SU-DHL-6 (cell line): ENCODE results near the gene PLS1.

Source experiments
- EZH2phosphoT487 ChIP-seq: fragments of 200-600 bp; sonication (generic), shearing (Covaris generic); conservative IDR thresholded peaks from 2 replicates; pipeline ENCODE4 v1.6.1; 2018; ENCODE audit warnings: mild to moderate bottlenecking, antibody characterized with exemption, low read length, moderate library complexity, mixed read lengths
- TF ChIP-seq, protein P1 (sequence below): fragments of 200-600 bp; sonication (generic); IDR thresholded peaks from one replicate; pipeline ENCODE4 v1.5.1; 2017; ENCODE audit warnings: antibody characterized with exemption, mild to moderate bottlenecking, low read length, moderate library complexity; ENCODE audit not compliant: insufficient read depth, poor library complexity, severe bottlenecking

DNA sequence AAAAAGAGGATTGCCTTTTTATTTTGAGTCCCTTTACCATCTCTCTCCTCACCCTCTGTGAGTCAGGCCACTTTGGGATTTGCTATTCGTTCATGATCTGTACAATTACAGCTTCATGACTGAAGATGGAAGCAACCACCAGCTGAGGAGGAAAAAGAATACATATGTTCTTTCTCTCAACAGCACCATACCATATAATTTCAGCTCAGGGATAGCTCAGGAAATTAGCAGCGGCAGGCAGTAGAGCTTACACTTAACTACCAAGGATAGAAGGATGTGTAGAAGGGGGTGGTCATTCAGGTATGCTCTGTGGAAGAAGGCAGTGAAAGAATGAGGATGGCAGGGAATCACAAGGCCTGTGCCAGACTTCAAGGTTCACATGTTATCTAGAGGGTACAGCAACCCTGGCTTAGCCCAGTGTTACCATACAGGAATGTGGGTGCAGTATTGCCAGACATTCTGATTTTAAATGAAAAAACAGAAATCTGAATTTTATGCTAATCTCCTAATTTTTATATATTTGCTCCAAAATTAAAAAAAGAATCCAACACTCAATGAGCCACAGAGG is 17.9 kb downstream of the PLS1 start:
- TF ChIP-seq, protein P1, sequence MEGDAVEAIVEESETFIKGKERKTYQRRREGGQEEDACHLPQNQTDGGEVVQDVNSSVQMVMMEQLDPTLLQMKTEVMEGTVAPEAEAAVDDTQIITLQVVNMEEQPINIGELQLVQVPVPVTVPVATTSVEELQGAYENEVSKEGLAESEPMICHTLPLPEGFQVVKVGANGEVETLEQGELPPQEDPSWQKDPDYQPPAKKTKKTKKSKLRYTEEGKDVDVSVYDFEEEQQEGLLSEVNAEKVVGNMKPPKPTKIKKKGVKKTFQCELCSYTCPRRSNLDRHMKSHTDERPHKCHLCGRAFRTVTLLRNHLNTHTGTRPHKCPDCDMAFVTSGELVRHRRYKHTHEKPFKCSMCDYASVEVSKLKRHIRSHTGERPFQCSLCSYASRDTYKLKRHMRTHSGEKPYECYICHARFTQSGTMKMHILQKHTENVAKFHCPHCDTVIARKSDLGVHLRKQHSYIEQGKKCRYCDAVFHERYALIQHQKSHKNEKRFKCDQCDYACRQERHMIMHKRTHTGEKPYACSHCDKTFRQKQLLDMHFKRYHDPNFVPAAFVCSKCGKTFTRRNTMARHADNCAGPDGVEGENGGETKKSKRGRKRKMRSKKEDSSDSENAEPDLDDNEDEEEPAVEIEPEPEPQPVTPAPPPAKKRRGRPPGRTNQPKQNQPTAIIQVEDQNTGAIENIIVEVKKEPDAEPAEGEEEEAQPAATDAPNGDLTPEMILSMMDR = no peak
- no peak for TF ChIP-seq EZH2phosphoT487
